Ectodermal cell (in vitro differentiated cells): ENCODE results near the gene DNM3.

Source experiments
- H3K27ac ChIP-seq: 2 replicates; pipeline ENCODE4 v1.7.0; 2013; ENCODE audit warnings: mild to moderate bottlenecking, low read depth, low read length; ENCODE audit not compliant: insufficient read depth, poor library complexity, severe bottlenecking
- H3K27me3 ChIP-seq: 2 replicates; pipeline ENCODE4 v1.7.0; 2013; ENCODE audit warnings: mild to moderate bottlenecking, low read length; ENCODE audit not compliant: insufficient read depth, control insufficient read depth, poor library complexity, severe bottlenecking
- H3K36me3 ChIP-seq: one replicate; pipeline ENCODE4 v1.7.0; 2013; ENCODE audit warnings: low read length; ENCODE audit not compliant: control insufficient read depth, insufficient read depth
- H3K4me1 ChIP-seq: one replicate; pipeline ENCODE4 v1.7.0; 2013; ENCODE audit warnings: low read length; ENCODE audit not compliant: control insufficient read depth, insufficient read depth
- H3K4me3 ChIP-seq: 2 replicates; pipeline ENCODE4 v1.7.0; 2013; ENCODE audit warnings: low read depth, low read length, control low read depth; ENCODE audit not compliant: insufficient read depth
- H3K9me3 ChIP-seq: 2 replicates; pipeline ENCODE4 v1.7.0; 2013; ENCODE audit warnings: mild to moderate bottlenecking, low read length, moderate library complexity; ENCODE audit not compliant: control insufficient read depth
- WGBS, 2 experiments: methylation state at CpG; one replicate each; pipeline ENCODE4 v1.1.7; 2013; ENCODE audit warnings: missing lambda C conversion rate in 2 of 2; 5-methylcytosine and 5-hydroxymethylcytosine counted together

The DNM3 gene

GRCh38 chr1:171844381-171844780, 3.1 kb downstream of the DNM3 start:
- 93 to 95% methylated on average over 2 of the region's 2 CpGs for WGBS, 2 experiments
- peaks cover 4% of the 10 kb centered on the region for H3K4me1 ChIP-seq

GRCh38 chr1:171845998-171846397, 4.7 kb downstream of the DNM3 start:
- H3K27me3 ChIP-seq: peaks cover 26% of the 10 kb centered on the region
- no peaks in the 10 kb centered on the region for H3K36me3 ChIP-seq
- H3K9me3 ChIP-seq: no peaks in the 10 kb centered on the region
- H3K27ac ChIP-seq: no peak overlapping the region
- H3K4me3 ChIP-seq: no peak overlapping the region
- H3K4me1 ChIP-seq: peaks cover 4% of the 10 kb centered on the region

More at GRCh38 chr1:171844381-171844780, 3.1 kb downstream of the DNM3 start:
- H3K4me3 ChIP-seq: no peak overlapping the region
- peaks cover 42% of the 10 kb centered on the region for H3K27me3 ChIP-seq
- no peaks in the 10 kb centered on the region for H3K36me3 ChIP-seq
- H3K27ac ChIP-seq: no peak overlapping the region
- no peaks in the 10 kb centered on the region for H3K9me3 ChIP-seq

- no peaks in the 10 kb centered on the region for H3K36me3 ChIP-seq
- no peak overlapping the region for H3K27ac ChIP-seq
- H3K4me3 ChIP-seq: no peak overlapping the region
- no peaks in the 10 kb centered on the region for H3K9me3 ChIP-seq
- 62 to 73% methylated on average over 3 to 5 of the region's 5 CpGs for WGBS, 2 experiments
- H3K27me3 ChIP-seq: no peaks in the 10 kb centered on the region
- no peaks in the 10 kb centered on the region for H3K4me1 ChIP-seq
These were observed 8.1 kb downstream of the DNM3 start for GRCh38 chr1:171849245-171849898.

- H3K27ac ChIP-seq: no peak overlapping the region
- H3K36me3 ChIP-seq: no peaks in the 10 kb centered on the region
- no peaks in the 10 kb centered on the region for H3K4me1 ChIP-seq
- H3K27me3 ChIP-seq: no peaks in the 10 kb centered on the region
- no peaks in the 10 kb centered on the region for H3K9me3 ChIP-seq
- 81 to 83% methylated on average over 5 of the region's 5 CpGs for WGBS, 2 experiments
- H3K4me3 ChIP-seq: no peak overlapping the region
These were observed 9.5 kb downstream of the DNM3 start for GRCh38 chr1:171850651-171851350.

GRCh38 chr1:171852272-171852671, 11.0 kb downstream of the DNM3 start:
- Histone ChIP-seq H3K27ac (no peak overlapping the region), H3K27me3 (no peaks in the 10 kb centered on the region), H3K4me1 (no peaks in the 10 kb centered on the region), H3K4me3 (no peak overlapping the region), H3K36me3 (no peaks in the 10 kb centered on the region), H3K9me3 (no peaks in the 10 kb centered on the region)

GRCh38 chr1:171855381-171855780, 14.1 kb downstream of the DNM3 start:
- H3K4me3 ChIP-seq: no peak overlapping the region
- no peaks in the 10 kb centered on the region for H3K36me3 ChIP-seq
- 71% methylated on average over 1 of the region's 1 CpG; no CpG with 5 or more reads in 1 of the 2 experiments for WGBS, 2 experiments
- no peaks in the 10 kb centered on the region for H3K4me1 ChIP-seq
- no peak overlapping the region for H3K27ac ChIP-seq
- no peaks in the 10 kb centered on the region for H3K27me3 ChIP-seq
- no peaks in the 10 kb centered on the region for H3K9me3 ChIP-seq

GRCh38 chr1:171858696-171859095, 17.4 kb downstream of the DNM3 start:
- Histone ChIP-seq H3K9me3 (no peaks in the 10 kb centered on the region), H3K27ac (no peak overlapping the region), H3K4me1 (no peaks in the 10 kb centered on the region), H3K4me3 (no peak overlapping the region), H3K36me3 (no peaks in the 10 kb centered on the region), H3K27me3 (no peaks in the 10 kb centered on the region)
- WGBS, 2 experiments: 88 to 93% methylated on average over 3 of the region's 3 CpGs

- Histone ChIP-seq H3K27me3 (no peaks in the 10 kb centered on the region), H3K4me1 (no peaks in the 10 kb centered on the region), H3K4me3 (no peak overlapping the region), H3K27ac (no peak overlapping the region), H3K36me3 (no peaks in the 10 kb centered on the region), H3K9me3 (no peaks in the 10 kb centered on the region)
- 75 to 80% methylated on average over 1 of the region's 1 CpG for WGBS, 2 experiments
These were observed 19.4 kb downstream of the DNM3 start for GRCh38 chr1:171860696-171861095.

- WGBS, 2 experiments: 95 to 96% methylated on average over 4 of the region's 4 CpGs
- no peaks in the 10 kb centered on the region for H3K9me3 ChIP-seq
- H3K36me3 ChIP-seq: no peaks in the 10 kb centered on the region
- H3K4me1 ChIP-seq: no peaks in the 10 kb centered on the region
- no peak overlapping the region for H3K27ac ChIP-seq
- no peaks in the 10 kb centered on the region for H3K27me3 ChIP-seq
- no peak overlapping the region for H3K4me3 ChIP-seq
These were observed 22.2 kb downstream of the DNM3 start for GRCh38 chr1:171863531-171863930.

GRCh38 chr1:171864308-171864707, 23.0 kb downstream of the DNM3 start:
- no peaks in the 10 kb centered on the region for H3K36me3 ChIP-seq
- H3K4me1 ChIP-seq: no peaks in the 10 kb centered on the region
- no peaks in the 10 kb centered on the region for H3K27me3 ChIP-seq
- no peak overlapping the region for H3K4me3 ChIP-seq
- H3K27ac ChIP-seq: no peak overlapping the region
- H3K9me3 ChIP-seq: no peaks in the 10 kb centered on the region
